GM12873 (cell line): ENCODE measurements around the gene MYLK3.

ENCODE experiments used
- CTCF ChIP-seq: IDR thresholded peaks from 2 replicates; pipeline ENCODE4 v1.5.1; 2012; ENCODE audit warnings: low read depth, mild to moderate bottlenecking, moderate library complexity, low read length, control low read depth; ENCODE audit not compliant: insufficient read depth; ENCODE audit errors: missing control alignments

MYLK3 gene

GRCh38 chr16:46709469-46710005 is 38.6 kb downstream of the MYLK3 start:
- TF ChIP-seq CTCF = no peak

DNA sequence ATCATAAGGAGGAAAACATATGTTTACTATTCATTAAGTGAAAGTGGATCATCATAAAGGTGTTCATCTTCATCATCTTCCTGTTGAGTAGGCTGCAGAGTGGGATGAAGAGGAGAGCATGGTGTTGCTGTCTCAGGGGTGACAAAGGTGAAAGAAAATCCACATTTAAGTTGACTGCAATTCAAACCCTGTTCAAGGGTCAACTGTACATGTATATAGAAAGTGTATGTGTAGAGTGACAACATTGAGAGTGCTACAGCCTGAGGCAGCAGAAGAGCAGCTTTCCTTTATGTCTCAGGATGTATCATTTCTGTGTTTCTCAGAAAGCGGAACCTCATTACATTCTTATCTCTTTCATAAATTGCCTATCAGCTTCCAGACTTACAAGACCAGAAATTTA is 41.5 kb downstream of the MYLK3 start:
- no peak for TF ChIP-seq CTCF

DNA sequence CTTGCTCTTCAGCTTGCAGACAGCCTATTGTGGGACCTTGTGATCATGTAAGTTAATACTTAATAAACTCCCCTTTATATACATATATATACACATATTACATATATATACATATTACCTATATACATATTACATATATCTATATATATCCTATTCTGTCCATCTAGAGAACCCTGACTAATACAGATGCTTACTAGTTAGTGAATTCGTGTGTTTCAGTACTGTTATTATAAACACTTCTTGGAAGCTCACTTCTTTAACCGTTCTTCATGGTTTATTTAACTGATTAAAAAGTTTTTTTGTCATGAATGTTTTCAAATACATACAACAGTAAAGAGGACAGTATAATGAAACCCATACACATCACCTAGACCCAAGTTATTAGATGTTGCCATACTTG is 46.1 kb downstream of the MYLK3 start:
- TF ChIP-seq CTCF = no peak

- TF ChIP-seq CTCF = no peak
Observed at GRCh38 chr16:46701615-46702014, 46.5 kb downstream of the MYLK3 start.

GRCh38 chr16:46700048-46700447 is 48.1 kb downstream of the MYLK3 start:
- TF ChIP-seq CTCF = no peak

DNA sequence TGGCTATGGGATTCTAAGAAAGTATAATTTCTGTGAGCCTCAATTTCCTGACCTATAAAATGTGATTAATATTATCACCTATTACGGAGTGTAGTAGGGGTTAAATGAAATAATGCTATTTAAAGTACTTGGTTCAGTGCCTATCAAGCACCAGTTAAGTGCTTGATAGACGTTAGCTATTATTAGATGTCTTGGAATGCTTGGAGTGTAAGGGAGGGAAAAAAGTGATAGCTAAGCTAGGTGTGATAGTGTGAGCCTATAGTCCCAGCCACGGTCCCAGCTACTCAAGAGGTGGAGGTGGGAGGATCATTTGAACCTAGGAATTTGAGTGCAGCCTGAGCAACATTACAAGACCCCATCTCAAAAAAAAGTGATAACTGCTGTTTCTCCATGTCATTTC is 51.2 kb downstream of the MYLK3 start:
- no peak for TF ChIP-seq CTCF

GRCh38 chr16:46695937-46696336 is 52.2 kb downstream of the MYLK3 start:
- no peak for TF ChIP-seq CTCF
